AG09309 (cell line): ENCODE data around the gene LRMDA.
A peak's percentile ranks its signal among the peaks of the same experiment; 100 is the strongest.

Experiments
- DNase-seq: peaks from one replicate; pipeline ENCODE4 v3.0.0-alpha.2; 2010; ENCODE audit warnings: low read depth
- H3K4me3 ChIP-seq: 2 replicates; pipeline ENCODE4 v1.5.1; 2011; ENCODE audit warnings: mild to moderate bottlenecking, low read depth, low read length, moderate library complexity; ENCODE audit not compliant: control insufficient read depth
- TF ChIP-seq, protein P1 (sequence below): IDR thresholded peaks from 2 replicates; pipeline ENCODE4 v1.5.1; 2011; ENCODE audit warnings: mild to moderate bottlenecking, low read depth, low read length, inconsistent platforms; ENCODE audit not compliant: insufficient read depth, control insufficient read depth; ENCODE audit errors: missing control alignments

The LRMDA gene

DNA sequence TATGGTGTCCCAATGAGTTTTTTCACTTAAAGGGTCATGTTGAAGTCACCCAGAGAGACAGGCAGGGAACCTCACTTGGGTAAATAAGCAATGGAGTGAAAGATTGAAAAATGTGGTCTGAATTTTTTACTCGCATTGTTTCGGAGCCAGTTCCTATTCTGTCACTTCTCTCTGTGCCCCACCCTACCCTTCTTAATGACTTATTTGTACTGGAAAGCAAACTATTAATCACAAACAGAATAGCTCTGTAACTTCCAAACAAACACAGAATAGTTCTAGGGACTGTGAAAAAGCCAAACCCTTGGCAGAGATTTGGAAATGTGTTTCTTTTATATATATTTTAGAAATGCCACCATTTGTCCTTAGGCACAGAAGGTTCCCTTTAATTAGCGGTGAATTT, 76.0 kb downstream of the LRMDA start:
- H3K4me3 ChIP-seq = no peak overlapping the region
- TF ChIP-seq, protein P1, sequence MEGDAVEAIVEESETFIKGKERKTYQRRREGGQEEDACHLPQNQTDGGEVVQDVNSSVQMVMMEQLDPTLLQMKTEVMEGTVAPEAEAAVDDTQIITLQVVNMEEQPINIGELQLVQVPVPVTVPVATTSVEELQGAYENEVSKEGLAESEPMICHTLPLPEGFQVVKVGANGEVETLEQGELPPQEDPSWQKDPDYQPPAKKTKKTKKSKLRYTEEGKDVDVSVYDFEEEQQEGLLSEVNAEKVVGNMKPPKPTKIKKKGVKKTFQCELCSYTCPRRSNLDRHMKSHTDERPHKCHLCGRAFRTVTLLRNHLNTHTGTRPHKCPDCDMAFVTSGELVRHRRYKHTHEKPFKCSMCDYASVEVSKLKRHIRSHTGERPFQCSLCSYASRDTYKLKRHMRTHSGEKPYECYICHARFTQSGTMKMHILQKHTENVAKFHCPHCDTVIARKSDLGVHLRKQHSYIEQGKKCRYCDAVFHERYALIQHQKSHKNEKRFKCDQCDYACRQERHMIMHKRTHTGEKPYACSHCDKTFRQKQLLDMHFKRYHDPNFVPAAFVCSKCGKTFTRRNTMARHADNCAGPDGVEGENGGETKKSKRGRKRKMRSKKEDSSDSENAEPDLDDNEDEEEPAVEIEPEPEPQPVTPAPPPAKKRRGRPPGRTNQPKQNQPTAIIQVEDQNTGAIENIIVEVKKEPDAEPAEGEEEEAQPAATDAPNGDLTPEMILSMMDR = no peak
- DNase-seq = no peak

DNA sequence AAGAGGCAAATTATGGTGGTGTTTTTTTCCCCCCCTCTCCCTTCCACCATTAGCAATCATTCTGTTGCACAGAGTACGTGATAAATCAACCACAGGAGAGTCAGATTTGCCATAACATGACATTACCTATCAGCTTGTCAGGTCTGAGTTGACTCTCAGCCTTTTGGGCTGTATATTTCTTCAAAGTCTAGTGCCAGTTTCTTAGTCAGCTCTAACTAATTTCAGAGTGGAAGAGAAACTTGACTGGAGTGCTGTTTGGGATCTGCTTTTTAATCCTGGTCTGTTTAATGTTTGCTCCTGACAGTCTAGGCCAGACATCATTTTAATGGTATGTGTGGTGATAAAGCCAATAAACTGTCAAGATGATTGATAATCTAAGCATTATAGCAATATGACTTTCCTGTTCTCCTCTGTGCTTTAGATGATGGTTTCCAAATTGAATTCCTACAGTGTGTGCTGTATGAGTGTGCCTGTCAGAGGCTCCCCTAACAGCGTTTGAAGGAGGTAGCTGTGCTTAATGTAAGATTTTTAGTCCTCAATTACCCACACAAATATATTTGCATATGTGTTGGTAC, 76.9 kb downstream of the LRMDA start:
- DNase-seq = peak; percentile 66
- TF ChIP-seq, protein P1 = no peak
- H3K4me3 ChIP-seq = no peak overlapping the region

DNA sequence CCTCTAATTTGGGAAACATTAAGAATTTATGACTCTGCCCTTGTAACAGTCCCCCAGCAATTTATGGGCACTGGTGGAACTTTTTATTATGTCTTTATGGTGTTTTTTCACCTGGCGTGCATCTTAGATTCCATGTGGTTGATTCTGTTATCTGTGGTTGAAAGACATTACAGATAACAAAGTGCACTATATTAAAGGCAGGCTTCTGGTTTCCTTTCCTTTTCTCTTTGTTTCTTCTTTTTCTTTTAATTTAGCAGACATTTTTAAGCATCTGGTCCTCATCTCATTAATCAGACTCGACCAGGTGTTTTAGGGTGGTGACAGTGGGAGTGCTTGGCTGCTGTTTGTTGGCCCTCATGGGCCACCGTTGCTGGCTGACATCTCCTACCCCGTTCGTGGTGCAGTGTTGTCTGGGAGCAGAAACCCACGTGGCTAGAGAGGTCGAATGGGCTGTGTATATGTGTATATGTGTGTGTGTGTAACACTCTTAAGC, 77.4 kb downstream of the LRMDA start:
- no peak for DNase-seq
- no peak overlapping the region for H3K4me3 ChIP-seq
- TF ChIP-seq, protein P1 = no peak

DNA sequence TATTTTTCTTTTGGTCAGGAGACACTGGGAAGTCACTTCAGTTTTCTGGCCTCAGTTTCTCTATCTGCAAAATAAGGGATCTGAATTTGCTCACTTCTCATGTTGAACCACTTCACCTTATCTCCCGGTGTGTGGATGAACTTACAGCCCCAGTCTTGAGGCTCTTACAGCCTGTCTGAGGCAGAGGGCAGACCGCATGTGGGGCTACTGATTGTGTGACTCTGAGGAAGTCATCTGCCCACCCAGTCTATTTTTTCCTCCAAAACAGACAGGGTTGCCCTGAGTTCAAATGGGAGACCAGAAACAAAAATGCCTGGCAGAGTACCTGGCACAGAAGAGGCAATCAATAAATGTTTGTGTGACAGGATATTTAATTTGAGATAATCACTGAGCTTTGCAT, 78.3 kb downstream of the LRMDA start:
- H3K4me3 ChIP-seq = no peak overlapping the region
- TF ChIP-seq, protein P1 = no peak
- no peak for DNase-seq

DNA sequence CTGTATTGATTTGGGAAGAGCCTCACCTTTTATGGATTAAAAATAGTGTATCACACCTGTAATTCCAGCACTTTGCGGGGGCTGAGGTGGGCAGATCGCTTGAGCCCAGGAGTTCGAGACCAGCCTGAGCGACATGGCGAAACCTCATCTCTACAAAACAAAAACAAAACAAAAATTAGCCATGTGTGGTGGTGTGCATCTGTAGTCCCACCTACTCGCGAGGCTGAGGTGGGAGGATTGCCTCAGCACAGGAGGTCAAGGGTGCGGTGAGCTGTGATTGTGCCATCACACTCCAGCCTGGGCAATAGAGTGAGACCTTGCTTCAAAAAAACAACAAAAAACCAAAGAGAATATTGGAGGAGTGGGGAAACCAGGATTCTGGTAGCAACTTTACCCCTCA, 79.6 kb downstream of the LRMDA start:
- DNase-seq = no peak
- H3K4me3 ChIP-seq = no peak overlapping the region
- TF ChIP-seq, protein P1 = no peak

DNA sequence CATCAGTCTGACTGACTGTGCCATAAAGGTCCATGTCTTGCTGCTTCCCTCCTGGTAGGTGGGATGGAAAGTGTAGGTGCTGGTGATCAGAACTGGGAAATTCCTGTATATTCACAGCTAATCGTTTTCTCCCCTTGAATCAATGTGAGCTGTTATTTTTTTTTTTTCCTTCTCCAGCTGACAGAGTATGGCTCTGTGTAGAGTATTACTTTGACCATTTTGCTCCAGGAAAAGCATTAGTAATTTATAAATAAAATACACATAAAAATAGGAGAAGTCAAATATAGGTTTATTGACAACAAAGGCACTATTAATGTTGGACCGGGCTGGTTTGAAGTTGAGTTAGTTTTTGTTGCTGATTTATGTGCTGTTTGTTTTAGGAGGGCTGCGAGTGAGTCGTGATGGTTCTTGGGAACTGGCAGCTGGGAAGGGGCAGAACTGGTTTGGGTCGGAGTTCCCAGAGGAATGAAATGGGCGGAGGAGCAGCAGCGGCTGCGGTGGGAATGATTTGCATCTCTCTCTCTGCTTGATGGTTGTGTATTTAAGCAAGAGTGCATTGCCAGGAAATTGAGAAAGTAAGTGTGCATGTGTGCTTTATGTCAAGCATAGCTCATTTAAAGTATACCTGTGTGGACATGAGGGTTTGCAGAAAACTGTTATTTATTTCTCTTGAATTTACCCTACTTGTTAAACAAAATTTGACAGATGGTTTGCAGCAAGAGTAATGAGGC, 80.9 kb downstream of the LRMDA start:
- TF ChIP-seq, protein P1 = no peak
- DNase-seq = no peak
- H3K4me3 ChIP-seq = no peak overlapping the region
